PC-9 (cell line): ENCODE measurements around the gene PHF8. TPM values are rescaled to one million over a fixed set of nuclear protein-coding genes. Genes with fewer than 3 reads are reported as not detected.

Source experiments
- BruUV-seq: library from RNA; stranded (reverse); fragments of 400-500 nt; replicated peaks from 2 replicates; lab custom pipeline; 2021; lab: Mats Ljungman, UMichigan
- CTCF ChIA-PET: fragments of 300-600 bp; sonication (Branson Sonifier 250); formaldehyde crosslinking; loops from one replicate; lab custom pipeline; 2022; ENCODE audit warnings: antibody characterized with exemption; lab: Charles Lee
- POLR2A ChIA-PET: fragments of 300-600 bp; sonication (Branson Sonifier 250); formaldehyde crosslinking; loops from one replicate; lab custom pipeline; 2022; ENCODE audit warnings: antibody characterized with exemption; ENCODE audit not compliant: unreplicated experiment; lab: Charles Lee
- DNase-seq, 2 experiments: peaks; one replicate each; pipeline versions ENCODE4 v3.0.0 to v3.0.0-alpha.2; 2015 to 2022; ENCODE audit warnings: mixed read lengths in 1 of 2
- H2AFZ ChIP-seq: fragments of 200-600 bp; sonication (generic); 2 replicates; pipeline ENCODE4 v1.8.1; 2017; ENCODE audit warnings: antibody characterized with exemption
- H3F3A ChIP-seq: fragments of 200-600 bp; sonication (generic); 2 replicates; pipeline ENCODE4 v1.8.1; 2017; ENCODE audit warnings: antibody characterized with exemption, mild to moderate bottlenecking, low read depth; ENCODE audit not compliant: insufficient read depth
- H3K27ac ChIP-seq: fragments of 200-600 bp; sonication (generic); 2 replicates; pipeline ENCODE4 v1.6.1; 2016; ENCODE audit warnings: mixed run types
- H3K27me3 ChIP-seq: fragments of 200-600 bp; sonication (generic); 2 replicates; pipeline ENCODE4 v1.6.1; 2016; ENCODE audit warnings: low read depth, mixed run types; ENCODE audit not compliant: insufficient read depth
- H3K36me3 ChIP-seq: fragments of 200-600 bp; sonication (generic); 2 replicates; pipeline ENCODE4 v1.6.1; 2016; ENCODE audit warnings: low read depth, mixed run types
- H3K4me1 ChIP-seq: fragments of 200-600 bp; sonication (generic); replicated peaks from 2 replicates; pipeline ENCODE4 v1.6.1; 2016; ENCODE audit warnings: mixed run types; ENCODE audit not compliant: insufficient read depth
- H3K4me2 ChIP-seq: fragments of 200-600 bp; sonication (generic); 2 replicates; pipeline ENCODE4 v1.6.1; 2017; ENCODE audit warnings: mixed run types
- H3K4me3 ChIP-seq: fragments of 200-600 bp; sonication (generic); 2 replicates; pipeline ENCODE4 v1.6.1; 2016; ENCODE audit warnings: mixed run types
- H3K79me2 ChIP-seq: fragments of 200-600 bp; sonication (generic); 2 replicates; pipeline ENCODE4 v1.6.1; 2017; ENCODE audit warnings: low read depth, mixed run types
- H3K9me2 ChIP-seq: fragments of 200-600 bp; sonication (generic); 2 replicates; pipeline ENCODE4 v1.8.1; 2017; ENCODE audit warnings: mild to moderate bottlenecking; ENCODE audit not compliant: insufficient read depth
- H3K9me3 ChIP-seq: fragments of 200-600 bp; sonication (generic); 2 replicates; pipeline ENCODE4 v1.8.1; 2016; ENCODE audit warnings: low read depth; ENCODE audit not compliant: insufficient read depth
- H4K20me1 ChIP-seq: fragments of 200-600 bp; sonication (generic); 2 replicates; pipeline ENCODE4 v1.8.1; 2017; ENCODE audit not compliant: insufficient read depth
- CTCF ChIP-seq: fragments of 200-600 bp; sonication (generic); conservative IDR thresholded peaks from 2 replicates; pipeline ENCODE4 v1.6.1; 2017; ENCODE audit warnings: mixed run types, antibody characterized with exemption, mild to moderate bottlenecking, moderate library complexity
- EZH2 ChIP-seq: fragments of 200-600 bp; sonication (generic); IDR thresholded peaks from 2 replicates; pipeline ENCODE4 v1.8.0; 2017; ENCODE audit warnings: antibody characterized with exemption, low read depth
- intact Hi-C: fragments of 100-400 bp; cut with micrococcal nuclease; formaldehyde crosslinking; loops from one replicate; pipeline ENCODE4 v1.10.0; 2022; ENCODE audit not compliant: unreplicated experiment
- total RNA-seq: library from RNA; stranded (reverse); gene quantifications from 2 replicates; pipeline ENCODE4 v1.2.3, GENCODE V29; 2021

PHF8 gene
- total RNA-seq, 1 experiment from 2014 or later = 40.0 TPM

DNA sequence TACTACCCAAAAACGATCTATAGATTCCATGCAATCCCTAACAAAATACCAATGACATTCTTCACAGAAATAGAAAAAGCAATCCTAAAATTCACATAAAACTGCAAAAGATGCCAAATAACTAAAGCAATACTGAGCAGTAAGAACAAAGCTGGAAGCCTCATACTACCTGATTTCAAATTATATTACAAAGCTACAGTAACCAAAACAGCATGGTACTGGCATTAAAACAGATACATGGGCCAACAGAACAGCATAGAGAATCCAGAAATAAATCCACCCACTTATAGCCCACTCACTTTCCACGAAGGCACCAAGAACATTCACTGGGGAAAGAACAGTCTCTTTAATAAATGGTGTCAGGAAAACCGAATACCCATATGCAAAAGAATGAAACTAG is 74.7 kb downstream of the PHF8 start:
- H2AFZ ChIP-seq = no peak overlapping the region
- POLR2A ChIA-PET = no interaction called here
- TF ChIP-seq CTCF (no peak), EZH2 (no peak)
- CTCF ChIA-PET = no interaction called here
- no peaks in the 10 kb centered on the region for H3K9me2 ChIP-seq
- H3K36me3 ChIP-seq = no peaks in the 10 kb centered on the region
- intact Hi-C loops = no loop called here
- BruUV-seq = no TSS peak
- H3K27ac ChIP-seq = no peak overlapping the region
- H3K4me3 ChIP-seq = no peak overlapping the region
- no peaks in the 10 kb centered on the region for H3F3A ChIP-seq
- no peak for DNase-seq
- H3K79me2 ChIP-seq = no peaks in the 10 kb centered on the region
- no peaks in the 10 kb centered on the region for H4K20me1 ChIP-seq
- no peaks in the 10 kb centered on the region for H3K27me3 ChIP-seq
- no peaks in the 10 kb centered on the region for H3K9me3 ChIP-seq
- H3K4me1 ChIP-seq = no peaks in the 10 kb centered on the region
- H3K4me2 ChIP-seq = no peak overlapping the region

GRCh38 chrX:53950130-53950733 is 94.0 kb downstream of the PHF8 start:
- Histone ChIP-seq H3K79me2 (no peaks in the 10 kb centered on the region), H3K9me3 (no peaks in the 10 kb centered on the region), H3K4me2 (no peak overlapping the region), H4K20me1 (no peaks in the 10 kb centered on the region), H2AFZ (no peak overlapping the region), H3K9me2 (no peaks in the 10 kb centered on the region), H3K36me3 (peaks cover 4% of the 10 kb centered on the region; the same call in 1 of the 2 replicates), H3K27me3 (no peaks in the 10 kb centered on the region), H3K4me1 (no peaks in the 10 kb centered on the region), H3K27ac (no peak overlapping the region), H3F3A (no peaks in the 10 kb centered on the region), H3K4me3 (no peak overlapping the region)
- no peak for DNase-seq
- BruUV-seq = no TSS peak
- CTCF ChIA-PET = no interaction called here
- POLR2A ChIA-PET = interaction anchor here (0.5 to 0.7 kb wide), 2 partner anchors 266 to 411 kb away, joined by 3 read pairs; no protein-coding TSS in a partner anchor
- TF ChIP-seq EZH2 (no peak), CTCF (no peak)
- intact Hi-C loops = no loop called here

- CTCF ChIA-PET = no interaction called here
- Histone ChIP-seq H3K4me2 (no peak overlapping the region), H3K79me2 (no peaks in the 10 kb centered on the region), H3K4me3 (no peak overlapping the region), H3K27me3 (no peaks in the 10 kb centered on the region), H3K36me3 (no peaks in the 10 kb centered on the region), H2AFZ (no peak overlapping the region), H3K4me1 (no peaks in the 10 kb centered on the region), H3F3A (no peaks in the 10 kb centered on the region), H3K9me2 (no peaks in the 10 kb centered on the region), H4K20me1 (no peaks in the 10 kb centered on the region), H3K27ac (no peak overlapping the region), H3K9me3 (no peaks in the 10 kb centered on the region)
- intact Hi-C loops = loop anchor here (10.0 kb wide), 1 partner anchor 275 kb away; no protein-coding TSS in a partner anchor
- no TSS peak for BruUV-seq
- DNase-seq = no peak
- no peak for TF ChIP-seq EZH2
- TF ChIP-seq CTCF = no peak
- POLR2A ChIA-PET = no interaction called here
Observed at GRCh38 chrX:53940180-53940579, 104.1 kb downstream of the PHF8 start.
